HepG2 (cell line): ENCODE measurements around the gene USP32. TPM values are rescaled to one million over a fixed set of nuclear protein-coding genes. Genes with fewer than 3 reads are reported as not detected.

Source experiments
- ARID2 ChIP-seq: sonication (generic); formaldehyde crosslinking; IDR thresholded peaks from 2 replicates; pipeline ENCODE4 v1.8.1; 2022; ENCODE audit warnings: mild to moderate bottlenecking, missing genetic modification reagents, borderline replicate concordance
- IRF2 ChIP-seq: IDR thresholded peaks from 2 replicates; pipeline ENCODE4 v1.6.1; 2018; ENCODE audit warnings: missing genetic modification reagents, missing compliant biosample characterization
- KMT2B ChIP-seq: IDR thresholded peaks from 2 replicates; pipeline ENCODE4 v1.6.1; 2016; ENCODE audit warnings: missing genetic modification reagents, missing compliant biosample characterization
- NAIF1 ChIP-seq: sonication (generic); formaldehyde crosslinking; IDR thresholded peaks from 2 replicates; pipeline ENCODE4 v1.5.0; 2020; ENCODE audit warnings: mild to moderate bottlenecking, missing genetic modification reagents, borderline replicate concordance
- POLR2AphosphoS2 ChIP-seq: IDR thresholded peaks from 2 replicates; pipeline ENCODE4 v1.6.1; 2011; ENCODE audit warnings: low read depth, low read length, improper control_type of control experiment
- SOX5 ChIP-seq: IDR thresholded peaks from 2 replicates; pipeline ENCODE4 v1.6.1; 2016; ENCODE audit warnings: borderline replicate concordance
- ZFP37 ChIP-seq: sonication (generic); formaldehyde crosslinking; IDR thresholded peaks from 2 replicates; pipeline ENCODE4 v1.4.0; 2020; ENCODE audit warnings: missing genetic modification reagents, borderline replicate concordance
- ZNF468 ChIP-seq: sonication (generic); formaldehyde crosslinking; IDR thresholded peaks from 2 replicates; pipeline ENCODE4 v1.8.0; 2022; ENCODE audit warnings: mild to moderate bottlenecking, moderate library complexity, missing genetic modification reagents
- ZNF605 ChIP-seq: sonication (generic); formaldehyde crosslinking; IDR thresholded peaks from 2 replicates; pipeline ENCODE4 v1.8.0; 2022; ENCODE audit warnings: mild to moderate bottlenecking, missing genetic modification reagents
- ZNF891 ChIP-seq: sonication (generic); formaldehyde crosslinking; IDR thresholded peaks from 2 replicates; pipeline ENCODE4 v1.5.0; 2020; ENCODE audit warnings: mild to moderate bottlenecking, missing genetic modification reagents
- polyA plus RNA-seq, 8 experiments: library from polyadenylated mRNA; depleted of rRNA in 3 of 8; stranded (reverse) in 7 of 8; unstranded in 1 of 8; fragments of >200 nt; fragmentation: Illumina TruSeq in 4 of 8; extraction: Trizol in 4 of 8; gene quantifications; 2 replicates each; pipeline versions ENCODE4 v1.2.1 to v1.2.3, GENCODE V29; 2011 to 2016; ENCODE audit warnings: low read depth in 4 of 8, missing spikeins in 1 of 8, mixed read lengths in 1 of 8; ENCODE audit not compliant: insufficient read depth in 1 of 8
- total RNA-seq, 5 experiments: library from RNA; depleted of rRNA; stranded (reverse); fragments of >200 nt; fragmentation: Illumina TruSeq; extraction: Trizol; gene quantifications; 2 replicates each; pipeline ENCODE4 v1.2.3, GENCODE V29; 2016; ENCODE audit warnings: low read depth in 1 of 5
- TF ChIP-seq, protein P1 (sequence below): sonication (generic); formaldehyde crosslinking; IDR thresholded peaks from 2 replicates; pipeline ENCODE4 v1.4.0; 2020; ENCODE audit warnings: missing genetic modification reagents
- TF ChIP-seq, protein P2 (sequence below): sonication (generic); formaldehyde crosslinking; IDR thresholded peaks from 2 replicates; pipeline ENCODE4 v1.5.0; 2020; ENCODE audit warnings: mild to moderate bottlenecking, missing genetic modification reagents

The USP32 gene
- total and polyA plus RNA-seq, 2 of the 13 experiments (the other 11 are each of a cell fraction or from before 2014, with no cell fraction given), result 24.9 to 39.9 TPM

DNA sequence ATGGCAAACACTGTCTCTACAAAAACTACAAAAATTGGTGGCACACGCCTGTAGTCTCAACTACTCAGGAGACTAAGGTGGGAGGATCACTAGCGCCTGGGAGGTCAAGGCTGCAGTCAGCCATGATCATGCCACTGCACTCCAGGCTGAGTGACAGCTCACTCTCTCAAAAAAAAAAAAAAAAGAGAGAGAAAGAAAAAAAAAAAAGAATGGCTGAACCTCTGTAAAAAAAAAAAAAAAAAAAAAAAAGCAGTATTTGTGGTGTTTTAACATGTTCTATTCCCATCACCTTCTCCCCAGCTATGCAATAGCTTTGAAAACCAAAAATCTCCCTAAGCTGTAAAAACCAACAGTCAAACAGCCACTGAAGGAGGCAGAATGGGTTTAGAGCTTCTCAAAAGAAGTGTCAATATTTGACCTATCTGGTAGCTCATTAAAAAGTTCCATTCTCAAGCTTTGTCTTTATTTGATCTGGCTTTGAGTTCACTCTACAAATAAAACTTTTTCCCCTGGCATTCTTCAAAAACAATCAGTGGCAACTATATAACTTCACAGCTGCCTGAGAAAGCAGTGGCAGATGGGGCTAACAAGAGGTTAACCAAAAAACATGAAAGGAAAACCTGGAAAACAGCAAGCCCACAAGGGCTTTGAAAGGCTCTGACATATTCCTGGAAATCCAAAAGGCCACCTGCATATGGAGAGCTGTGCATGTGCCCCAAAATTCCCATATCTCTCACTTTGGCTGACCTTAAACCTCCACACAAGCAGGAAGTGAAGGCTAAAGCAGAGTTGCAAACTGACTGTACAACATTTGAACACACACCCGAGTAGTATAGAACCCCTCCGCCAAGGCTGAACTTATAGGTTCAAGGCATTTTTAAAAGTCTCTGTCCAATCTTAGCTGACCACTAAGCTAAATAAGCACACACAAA lies 36.0 kb downstream of the USP32 start (continued):
- TF ChIP-seq, protein P1, sequence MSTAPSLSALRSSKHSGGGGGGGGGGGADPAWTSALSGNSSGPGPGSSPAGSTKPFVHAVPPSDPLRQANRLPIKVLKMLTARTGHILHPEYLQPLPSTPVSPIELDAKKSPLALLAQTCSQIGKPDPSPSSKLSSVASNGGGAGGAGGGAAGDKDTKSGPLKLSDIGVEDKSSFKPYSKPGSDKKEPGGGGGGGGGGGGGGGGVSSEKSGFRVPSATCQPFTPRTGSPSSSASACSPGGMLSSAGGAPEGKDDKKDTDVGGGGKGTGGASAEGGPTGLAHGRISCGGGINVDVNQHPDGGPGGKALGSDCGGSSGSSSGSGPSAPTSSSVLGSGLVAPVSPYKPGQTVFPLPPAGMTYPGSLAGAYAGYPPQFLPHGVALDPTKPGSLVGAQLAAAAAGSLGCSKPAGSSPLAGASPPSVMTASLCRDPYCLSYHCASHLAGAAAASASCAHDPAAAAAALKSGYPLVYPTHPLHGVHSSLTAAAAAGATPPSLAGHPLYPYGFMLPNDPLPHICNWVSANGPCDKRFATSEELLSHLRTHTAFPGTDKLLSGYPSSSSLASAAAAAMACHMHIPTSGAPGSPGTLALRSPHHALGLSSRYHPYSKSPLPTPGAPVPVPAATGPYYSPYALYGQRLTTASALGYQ (CRISPR knock-in tag), result peak; percentile 64; the same call in 1 of the 2 replicates
- TF ChIP-seq, protein P2, sequence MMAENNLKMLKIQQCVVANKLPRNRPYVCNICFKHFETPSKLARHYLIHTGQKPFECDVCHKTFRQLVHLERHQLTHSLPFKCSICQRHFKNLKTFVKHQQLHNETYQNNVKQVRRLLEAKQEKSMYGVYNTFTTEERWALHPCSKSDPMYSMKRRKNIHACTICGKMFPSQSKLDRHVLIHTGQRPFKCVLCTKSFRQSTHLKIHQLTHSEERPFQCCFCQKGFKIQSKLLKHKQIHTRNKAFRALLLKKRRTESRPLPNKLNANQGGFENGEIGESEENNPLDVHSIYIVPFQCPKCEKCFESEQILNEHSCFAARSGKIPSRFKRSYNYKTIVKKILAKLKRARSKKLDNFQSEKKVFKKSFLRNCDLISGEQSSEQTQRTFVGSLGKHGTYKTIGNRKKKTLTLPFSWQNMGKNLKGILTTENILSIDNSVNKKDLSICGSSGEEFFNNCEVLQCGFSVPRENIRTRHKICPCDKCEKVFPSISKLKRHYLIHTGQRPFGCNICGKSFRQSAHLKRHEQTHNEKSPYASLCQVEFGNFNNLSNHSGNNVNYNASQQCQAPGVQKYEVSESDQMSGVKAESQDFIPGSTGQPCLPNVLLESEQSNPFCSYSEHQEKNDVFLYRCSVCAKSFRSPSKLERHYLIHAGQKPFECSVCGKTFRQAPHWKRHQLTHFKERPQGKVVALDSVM (CRISPR knock-in tag), result peak; percentile 34; the same call in 1 of the 2 replicates
- TF ChIP-seq ARID2, result peak; percentile 81; the same call in 1 of the 2 replicates
- no peak for TF ChIP-seq KMT2B
- TF ChIP-seq ZNF605 (CRISPR knock-in tag), result no peak
- TF ChIP-seq ZNF468 (CRISPR knock-in tag), result no peak
- 0 out of 2 replicates have a peak, but pooled peaks have one; percentile 29 for TF ChIP-seq IRF2 (CRISPR knock-in tag)
- TF ChIP-seq POLR2AphosphoS2, result no peak
- peak; percentile 79; the same call in 1 of the 2 replicates for TF ChIP-seq SOX5 (CRISPR knock-in tag)
- no peak for TF ChIP-seq ZFP37 (CRISPR knock-in tag)
- no peak for TF ChIP-seq ZNF891 (CRISPR knock-in tag)
- no peak for TF ChIP-seq NAIF1 (CRISPR knock-in tag)
